Activated B cell treated with CpG ODN at 0.5 μM for 24 hours (primary cell): ENCODE data around the gene ARFGEF3. TPM values are rescaled to one million over a fixed set of nuclear protein-coding genes. Genes with fewer than 3 reads are reported as not detected.

ENCODE experiments used
- ATAC-seq: fragments of 200-7000 bp; cut with Tn5 transposase; one replicate; pipeline ENCODE4 v1.10.0; 2021; ENCODE audit warnings: low read depth, mild to moderate bottlenecking, moderate library complexity
- CTCF ChIA-PET: fragments of 350-600 bp; sonication (Branson Sonifier 250); formaldehyde crosslinking; loops from one replicate; lab custom pipeline; 2021; ENCODE audit warnings: antibody characterized with exemption; lab: Charles Lee
- POLR2A ChIA-PET: fragments of 350-600 bp; sonication (Branson Sonifier 250); formaldehyde crosslinking; loops from one replicate; lab custom pipeline; 2021; ENCODE audit warnings: antibody characterized with exemption; lab: Charles Lee
- DNase-seq: peaks from one replicate; pipeline ENCODE4 v3.0.0; 2022
- H3K27ac Mint-ChIP-seq: one replicate; pipeline ENCODE4 v1.8.0; 2020; ENCODE audit warnings: mixed read lengths
- H3K27me3 Mint-ChIP-seq: one replicate; pipeline ENCODE4 v1.8.0; 2021; ENCODE audit warnings: mixed read lengths
- H3K36me3 Mint-ChIP-seq: one replicate; pipeline ENCODE4 v1.8.0; 2021; ENCODE audit warnings: low read depth, mixed read lengths
- H3K4me1 Mint-ChIP-seq: one replicate; pipeline ENCODE4 v1.8.0; 2021; ENCODE audit warnings: mixed read lengths
- H3K4me3 Mint-ChIP-seq: one replicate; pipeline ENCODE4 v1.8.0; 2020; ENCODE audit warnings: mild to moderate bottlenecking, mixed read lengths
- H3K9me3 Mint-ChIP-seq: one replicate; pipeline ENCODE4 v1.8.0; 2020; ENCODE audit warnings: mixed read lengths
- CTCF ChIP-seq: fragments of 200-600 bp; IDR thresholded peaks from one replicate; pipeline ENCODE4 v1.8.0; 2022; ENCODE audit warnings: antibody characterized with exemption, mild to moderate bottlenecking
- intact Hi-C: fragments of 100-400 bp; cut with micrococcal nuclease; formaldehyde crosslinking; loops from one replicate; pipeline ENCODE4 v1.15.1; 2024
- total RNA-seq: library from RNA; stranded (reverse); gene quantifications from 2 replicates; pipeline ENCODE4 v1.2.3, GENCODE V29; 2022

ARFGEF3 gene
- total RNA-seq, 1 donor from 2014 or later, result 0.02 TPM

- POLR2A ChIA-PET, result no interaction called here
- Mint-ChIP-seq H3K27me3 (no peaks in the 10 kb centered on the region), H3K36me3 (no peaks in the 10 kb centered on the region), H3K4me3 (no peak overlapping the region), H3K9me3 (no peaks in the 10 kb centered on the region), H3K27ac (no peak overlapping the region), H3K4me1 (no peaks in the 10 kb centered on the region)
- CTCF ChIA-PET, result interaction anchor here (0.6 kb wide), 1 partner anchor 28 kb away, joined by 3 read pairs; no protein-coding TSS in a partner anchor
- TF ChIP-seq CTCF, result no peak
- ATAC-seq (no peak), DNase-seq (no peak)
- intact Hi-C loops, result no loop called here
These were observed 81.4 kb downstream of the ARFGEF3 start for GRCh38 chr6:138242987-138243592.

GRCh38 chr6:138245751-138246150, 84.0 kb downstream of the ARFGEF3 start:
- DNase-seq, result no peak
- no peak for TF ChIP-seq CTCF
- H3K4me3 Mint-ChIP-seq, result no peak overlapping the region
- H3K9me3 Mint-ChIP-seq, result no peaks in the 10 kb centered on the region
- intact Hi-C loops, result no loop called here
- POLR2A ChIA-PET, result no interaction called here
- no peaks in the 10 kb centered on the region for H3K36me3 Mint-ChIP-seq
- H3K27me3 Mint-ChIP-seq, result no peaks in the 10 kb centered on the region
- CTCF ChIA-PET, result no interaction called here
- no peak for ATAC-seq
- no peak overlapping the region for H3K27ac Mint-ChIP-seq
- no peaks in the 10 kb centered on the region for H3K4me1 Mint-ChIP-seq

- no peaks in the 10 kb centered on the region for H3K9me3 Mint-ChIP-seq
- TF ChIP-seq CTCF, result no peak
- H3K36me3 Mint-ChIP-seq, result no peaks in the 10 kb centered on the region
- no peak for ATAC-seq
- no peaks in the 10 kb centered on the region for H3K27me3 Mint-ChIP-seq
- ChIA-PET CTCF (no interaction called here), POLR2A (no interaction called here)
- intact Hi-C loops, result no loop called here
- no peak for DNase-seq
- no peak overlapping the region for H3K27ac Mint-ChIP-seq
- H3K4me3 Mint-ChIP-seq, result no peak overlapping the region
- no peaks in the 10 kb centered on the region for H3K4me1 Mint-ChIP-seq
These were observed 85.1 kb downstream of the ARFGEF3 start for GRCh38 chr6:138246650-138247440.

GRCh38 chr6:138248011-138248410, 86.3 kb downstream of the ARFGEF3 start:
- no peaks in the 10 kb centered on the region for H3K27me3 Mint-ChIP-seq
- POLR2A ChIA-PET, result no interaction called here

More at GRCh38 chr6:138248011-138248410, 86.3 kb downstream of the ARFGEF3 start:
- no peak for DNase-seq
- H3K27ac Mint-ChIP-seq, result no peak overlapping the region
- H3K4me3 Mint-ChIP-seq, result no peak overlapping the region
- no peak for ATAC-seq
- no peaks in the 10 kb centered on the region for H3K4me1 Mint-ChIP-seq
- intact Hi-C loops, result no loop called here
- H3K36me3 Mint-ChIP-seq, result no peaks in the 10 kb centered on the region
- CTCF ChIA-PET, result no interaction called here
- H3K9me3 Mint-ChIP-seq, result no peaks in the 10 kb centered on the region
- TF ChIP-seq CTCF, result no peak
